Suprapubic skin (tissue), 4 donors: ENCODE data around the gene EMC8.

Experiments
- CTCF ChIP-seq, 2 donors: fragments of 200-600 bp in 1 of 2; fragments of 450-650 bp in 1 of 2; sonication (generic) in 1 of 2; IDR thresholded peaks; one replicate each; pipeline ENCODE4 v1.5.1; 2016 to 2019; ENCODE audit warnings: antibody characterized with exemption in 2 of 2, mild to moderate bottlenecking in 1 of 2, moderate library complexity in 1 of 2
- EP300 ChIP-seq: sonication (generic); formaldehyde crosslinking; IDR thresholded peaks from one replicate; pipeline ENCODE4 v1.6.1; 2017; ENCODE audit warnings: antibody characterized with exemption
- POLR2A ChIP-seq, 2 donors: fragments of 450-650 bp; IDR thresholded peaks; one replicate each; pipeline ENCODE4 v1.6.1; 2017; ENCODE audit warnings: antibody characterized with exemption in 2 of 2, mild to moderate bottlenecking in 2 of 2, moderate library complexity in 2 of 2
- POLR2AphosphoS5 ChIP-seq, 3 donors: sonication (generic); formaldehyde crosslinking; IDR thresholded peaks; one replicate each; pipeline ENCODE4 v1.6.1; 2017; ENCODE audit warnings: antibody characterized with exemption in 3 of 3

- TF ChIP-seq CTCF (IDR thresholded peaks at IDR 0.05) (no peak), POLR2A (IDR thresholded peaks at IDR 0.05) (no peak), POLR2AphosphoS5 (IDR thresholded peaks at IDR 0.05) (no peak), EP300 (no peak)
Observed at GRCh38 chr16:85842435-85842834, 43.1 kb upstream of the EMC8 start.
